ENCODE measurements around the gene DUSP15. TPM values are rescaled to one million over a fixed set of nuclear protein-coding genes. Genes with fewer than 3 reads are reported as not detected.

The DUSP15 gene
- total and polyA plus RNA-seq, 9 of the 15 experiments (the other 6 are each of a cell fraction or from before 2014, with no cell fraction given), result 0.34 TPM; not detected in 8

- no peaks in the 10 kb centered on the region for H3K79me2 ChIP-seq (ENCODE audit: control insufficient read depth, insufficient read depth, low read length)
- peaks cover 7% of the 10 kb centered on the region; the same call in 1 of the 2 replicates for H4K20me1 ChIP-seq (replicated peaks; ENCODE audit: control insufficient read depth, insufficient read depth, low read length)
- ChIA-PET CTCF (ENCODE audit: low intra/inter-chr PET ratio) (no interaction called here), POLR2A (no interaction called here)
- intact Hi-C loops (cut with micrococcal nuclease) (no loop called here), in situ Hi-C loops (cut with MboI) (loop anchor here (25.0 kb wide), 1 partner anchor 818 kb away; the partner anchor contains the start of gene C20orf203)
- peaks cover under 1 to 39% of the 10 kb centered on the region in 2 experiments for H3K4me1 ChIP-seq (replicated peaks in 1 of 2; ENCODE audit: control insufficient read depth in 2 of 2, insufficient read depth in 2 of 2, low read length in 2 of 2)
- H3K9me1 ChIP-seq (ENCODE audit: control insufficient read depth, insufficient read depth, low read length), result no peaks in the 10 kb centered on the region
- no TSS peak for BruUV-seq (replicated peaks)
- DNase-seq (ENCODE audit: extremely low read depth in 1 of 4, low spot score in 3 of 4) (no peak), ATAC-seq (no peak), FAIRE-seq (no peak)
- H3K27me3 ChIP-seq (ENCODE audit: control insufficient read depth in 2 of 2, insufficient read depth in 2 of 2, low read length in 2 of 2), result peaks cover 5 to 15% of the 10 kb centered on the region in 2 experiments; a peak in 4 of 5 replicates
- no peak overlapping the region for H3K27ac ChIP-seq (ENCODE audit: extremely low read depth, low read depth, low read length)
- 43% methylated on average over 5 of the region's 5 CpGs for WGBS (ENCODE audit: insufficient coverage, low coverage, missing lambda C conversion rate)
- H3K36me3 ChIP-seq (ENCODE audit: control insufficient read depth, insufficient read depth, low read length), result no peaks in the 10 kb centered on the region
- no peak overlapping the region for H3K4me3 ChIP-seq
- no peak overlapping the region for H3K4me2 ChIP-seq (ENCODE audit: insufficient read depth, low read length)
- peak overlapping the region in 1 of 2 experiments; percentile 21; a peak in 1 of 4 replicates for H3K9ac ChIP-seq (ENCODE audit: insufficient read depth in 1 of 2, low read depth in 2 of 2, low read length in 2 of 2)
- H3K9me3 ChIP-seq (replicated peaks; ENCODE audit: control insufficient read depth, insufficient read depth, low read depth, low read length), result no peaks in the 10 kb centered on the region
- TF ChIP-seq NBN (IDR thresholded peaks at IDR 0.05; ENCODE audit: low read depth), result no peak
- TF ChIP-seq GABPB1 (CRISPR knock-in tag; IDR thresholded peaks at IDR 0.05), result no peak
- TF ChIP-seq CTCFL (IDR thresholded peaks at IDR 0.05; ENCODE audit: borderline replicate concordance, insufficient read depth, low read depth, low read length, poor library complexity, severe bottlenecking), result no peak
- TF ChIP-seq HNRNPH1 (optimal IDR thresholded peaks at IDR 0.05; ENCODE audit: low read depth, low read length), result no peak
- no peak for TF ChIP-seq CEBPZ (IDR thresholded peaks at IDR 0.05; ENCODE audit: borderline replicate concordance, low read depth, low read length)
- TF ChIP-seq ATF7 (IDR thresholded peaks at IDR 0.05), result no peak
- TF ChIP-seq ARID1B (IDR thresholded peaks at IDR 0.05), result no peak
- no peak for TF ChIP-seq SMAD3 (CRISPR knock-in tag; conservative IDR thresholded peaks at IDR 0.05)
- no peak for TF ChIP-seq ZNF561 (CRISPR knock-in tag; conservative IDR thresholded peaks at IDR 0.05)
- no peak for TF ChIP-seq SAP30 (IDR thresholded peaks at IDR 0.05; ENCODE audit: borderline replicate concordance, insufficient read depth, low read depth, low read length, poor library complexity, severe bottlenecking)
- no peak for TF ChIP-seq NFXL1 (CRISPR knock-in tag; IDR thresholded peaks at IDR 0.05)
- H2AFZ ChIP-seq (ENCODE audit: low read depth, low read length), result no peak overlapping the region
These were observed 26.4 kb downstream of the DUSP15 start for GRCh38 chr20:31843881-31844280.
